Fibroblast of the aortic adventitia (primary cell): ENCODE data around the gene SYNM. TPM values are rescaled to one million over a fixed set of nuclear protein-coding genes. Genes with fewer than 3 reads are reported as not detected.

Source experiments
- DNase-seq: peaks from one replicate; pipeline ENCODE4 v3.0.0-alpha.2; 2010; ENCODE audit warnings: low read depth
- H3K4me3 ChIP-seq: 2 replicates; pipeline ENCODE4 v1.5.1; 2011; ENCODE audit warnings: low read depth, mild to moderate bottlenecking, control low read depth, low read length, moderate library complexity
- CTCF ChIP-seq: IDR thresholded peaks from 2 replicates; pipeline ENCODE4 v1.5.1; 2011; ENCODE audit warnings: mild to moderate bottlenecking, low read length, control low read depth, inconsistent platforms; ENCODE audit not compliant: insufficient read depth
- total RNA-seq: library from RNA; depleted of rRNA; stranded (reverse); fragments of >200 nt; gene quantifications from 2 replicates; pipeline ENCODE4 v1.2.3, GENCODE V29; 2012; ENCODE audit warnings: low replicate concordance

Gene SYNM
- total RNA-seq, 1 donor = 6.2 TPM

- no peak for TF ChIP-seq CTCF
- DNase-seq = no peak
Measured at GRCh38 chr15:99096173-99096893, 8.5 kb upstream of the SYNM start.

GRCh38 chr15:99096894-99097426 lies 7.9 kb upstream of the SYNM start:
- H3K4me3 ChIP-seq = no peak overlapping the region
- no peak for TF ChIP-seq CTCF
- no peak for DNase-seq

More at GRCh38 chr15:99096173-99096893, 8.5 kb upstream of the SYNM start:
- no peak overlapping the region for H3K4me3 ChIP-seq

GRCh38 chr15:99097441-99098410 lies 7.2 kb upstream of the SYNM start:
- no peak for TF ChIP-seq CTCF
- no peak for DNase-seq
- H3K4me3 ChIP-seq = no peak overlapping the region

GRCh38 chr15:99098426-99098825 lies 6.5 kb upstream of the SYNM start:
- H3K4me3 ChIP-seq = no peak overlapping the region
- no peak for TF ChIP-seq CTCF
- DNase-seq = no peak

GRCh38 chr15:99098991-99099390 lies 5.9 kb upstream of the SYNM start:
- H3K4me3 ChIP-seq = no peak overlapping the region
- no peak for TF ChIP-seq CTCF

GRCh38 chr15:99099661-99100060 lies 5.2 kb upstream of the SYNM start:
- no peak overlapping the region for H3K4me3 ChIP-seq
- no peak for TF ChIP-seq CTCF
- DNase-seq = no peak

More at GRCh38 chr15:99098991-99099390, 5.9 kb upstream of the SYNM start:
- DNase-seq = no peak
